ENCODE data around the gene MXI1.

The MXI1 gene

GRCh38 chr10:110279407-110279986 lies 72.1 kb downstream of the MXI1 start:
- Histone ChIP-seq H3K27me3 (ENCODE audit: low read depth, low read length) (no peaks in the 10 kb centered on the region), H3K36me3 (ENCODE audit: control insufficient read depth in 1 of 2, insufficient read depth in 2 of 2, low read length in 2 of 2) (peaks cover 0 to 3% of the 10 kb centered on the region in 2 donors), H3K27ac (ENCODE audit: low read length) (no peak overlapping the region), H3K9me3 (ENCODE audit: control insufficient read depth in 1 of 2, low read length in 2 of 2) (no peaks in the 10 kb centered on the region), H3K4me3 (ENCODE audit: low read depth in 1 of 2, low read length in 2 of 2) (no peak overlapping the region), H3K4me1 (ENCODE audit: control insufficient read depth in 1 of 2, insufficient read depth in 2 of 2, low read length in 2 of 2) (peaks cover 5 to 6% of the 10 kb centered on the region in 2 donors)

GRCh38 chr10:110284262-110284661 lies 76.9 kb downstream of the MXI1 start:
- H3K27ac ChIP-seq (ENCODE audit: low read length) = no peak overlapping the region
- H3K9me3 ChIP-seq (ENCODE audit: control insufficient read depth in 1 of 2, low read length in 2 of 2) = no peaks in the 10 kb centered on the region
- no peaks in the 10 kb centered on the region for H3K27me3 ChIP-seq (ENCODE audit: low read depth, low read length)
- no peak overlapping the region for H3K4me3 ChIP-seq (ENCODE audit: low read depth in 1 of 2, low read length in 2 of 2)
- H3K4me1 ChIP-seq (ENCODE audit: control insufficient read depth in 1 of 2, insufficient read depth in 2 of 2, low read length in 2 of 2) = peaks cover 0 to 2% of the 10 kb centered on the region in 2 donors
- H3K36me3 ChIP-seq (ENCODE audit: control insufficient read depth in 1 of 2, insufficient read depth in 2 of 2, low read length in 2 of 2) = peaks cover 7 to 33% of the 10 kb centered on the region in 2 donors

- Histone ChIP-seq H3K9me3 (ENCODE audit: control insufficient read depth in 1 of 2, low read length in 2 of 2) (no peaks in the 10 kb centered on the region), H3K27me3 (ENCODE audit: low read depth, low read length) (no peaks in the 10 kb centered on the region), H3K36me3 (ENCODE audit: control insufficient read depth in 1 of 2, insufficient read depth in 2 of 2, low read length in 2 of 2) (peaks cover 17 to 37% of the 10 kb centered on the region in 2 donors), H3K4me3 (ENCODE audit: low read depth in 1 of 2, low read length in 2 of 2) (no peak overlapping the region), H3K4me1 (ENCODE audit: control insufficient read depth in 1 of 2, insufficient read depth in 2 of 2, low read length in 2 of 2) (no peaks in the 10 kb centered on the region), H3K27ac (ENCODE audit: low read length) (no peak overlapping the region)
Observed at GRCh38 chr10:110285501-110285900, 78.1 kb downstream of the MXI1 start.

- Histone ChIP-seq H3K9me3 (ENCODE audit: control insufficient read depth in 1 of 2, low read length in 2 of 2) (no peaks in the 10 kb centered on the region), H3K27me3 (ENCODE audit: low read depth, low read length) (no peaks in the 10 kb centered on the region), H3K4me1 (ENCODE audit: control insufficient read depth in 1 of 2, insufficient read depth in 2 of 2, low read length in 2 of 2) (no peaks in the 10 kb centered on the region), H3K36me3 (ENCODE audit: control insufficient read depth in 1 of 2, insufficient read depth in 2 of 2, low read length in 2 of 2) (peaks cover 23 to 48% of the 10 kb centered on the region in 2 donors), H3K27ac (ENCODE audit: low read length) (no peak overlapping the region), H3K4me3 (ENCODE audit: low read depth in 1 of 2, low read length in 2 of 2) (no peak overlapping the region)
Observed at GRCh38 chr10:110286841-110287240, 79.4 kb downstream of the MXI1 start.

GRCh38 chr10:110296966-110297365 lies 89.6 kb downstream of the MXI1 start:
- Histone ChIP-seq H3K4me3 (ENCODE audit: low read depth in 1 of 2, low read length in 2 of 2) (no peak overlapping the region), H3K4me1 (ENCODE audit: control insufficient read depth in 1 of 2, insufficient read depth in 2 of 2, low read length in 2 of 2) (peaks cover 0 to 24% of the 10 kb centered on the region in 2 donors), H3K27ac (ENCODE audit: low read length) (no peak overlapping the region), H3K9me3 (ENCODE audit: control insufficient read depth in 1 of 2, low read length in 2 of 2) (no peaks in the 10 kb centered on the region), H3K36me3 (ENCODE audit: control insufficient read depth in 1 of 2, insufficient read depth in 2 of 2, low read length in 2 of 2) (peaks cover 62 to 78% of the 10 kb centered on the region in 2 donors), H3K27me3 (ENCODE audit: low read depth, low read length) (no peaks in the 10 kb centered on the region)

- Histone ChIP-seq H3K36me3 (ENCODE audit: control insufficient read depth in 1 of 2, insufficient read depth in 2 of 2, low read length in 2 of 2) (peaks cover 40 to 62% of the 10 kb centered on the region in 2 donors), H3K9me3 (ENCODE audit: control insufficient read depth in 1 of 2, low read length in 2 of 2) (no peaks in the 10 kb centered on the region), H3K4me3 (ENCODE audit: low read depth in 1 of 2, low read length in 2 of 2) (no peak overlapping the region), H3K27ac (ENCODE audit: low read length) (no peak overlapping the region), H3K27me3 (ENCODE audit: low read depth, low read length) (no peaks in the 10 kb centered on the region), H3K4me1 (ENCODE audit: control insufficient read depth in 1 of 2, insufficient read depth in 2 of 2, low read length in 2 of 2) (peaks cover 10 to 38% of the 10 kb centered on the region in 2 donors)
Observed at GRCh38 chr10:110300486-110300986, 93.1 kb downstream of the MXI1 start.

- Histone ChIP-seq H3K9me3 (ENCODE audit: control insufficient read depth in 1 of 2, low read length in 2 of 2) (no peaks in the 10 kb centered on the region), H3K36me3 (ENCODE audit: control insufficient read depth in 1 of 2, insufficient read depth in 2 of 2, low read length in 2 of 2) (peaks cover 14 to 40% of the 10 kb centered on the region in 2 donors), H3K4me1 (ENCODE audit: control insufficient read depth in 1 of 2, insufficient read depth in 2 of 2, low read length in 2 of 2) (peaks cover 10 to 38% of the 10 kb centered on the region in 2 donors), H3K27me3 (ENCODE audit: low read depth, low read length) (no peaks in the 10 kb centered on the region), H3K27ac (ENCODE audit: low read length) (peak overlapping the region; percentile 87), H3K4me3 (ENCODE audit: low read depth in 1 of 2, low read length in 2 of 2) (peak overlapping the region; percentile 89 to 93)
Observed at GRCh38 chr10:110303681-110304080, 96.3 kb downstream of the MXI1 start.

GRCh38 chr10:110304394-110304779 lies 97.0 kb downstream of the MXI1 start:
- H3K9me3 ChIP-seq (ENCODE audit: control insufficient read depth in 1 of 2, low read length in 2 of 2) = no peaks in the 10 kb centered on the region
- H3K27me3 ChIP-seq (ENCODE audit: low read depth, low read length) = no peaks in the 10 kb centered on the region
- peaks cover 10 to 38% of the 10 kb centered on the region in 2 donors for H3K4me1 ChIP-seq (ENCODE audit: control insufficient read depth in 1 of 2, insufficient read depth in 2 of 2, low read length in 2 of 2)
- H3K4me3 ChIP-seq (ENCODE audit: low read depth in 1 of 2, low read length in 2 of 2) = peak overlapping the region; percentile 89 to 93
- H3K36me3 ChIP-seq (ENCODE audit: control insufficient read depth in 1 of 2, insufficient read depth in 2 of 2, low read length in 2 of 2) = peaks cover 7 to 33% of the 10 kb centered on the region in 2 donors
- H3K27ac ChIP-seq (ENCODE audit: low read length) = peak overlapping the region; percentile 87

- H3K27ac ChIP-seq (ENCODE audit: low read length) = peak within 1 kb of the TSS; percentile 87
- H3K27me3 ChIP-seq (ENCODE audit: low read depth, low read length) = no peaks in the 10 kb centered on the region
- peaks cover 6 to 29% of the 10 kb centered on the region in 2 donors for H3K36me3 ChIP-seq (ENCODE audit: control insufficient read depth in 1 of 2, insufficient read depth in 2 of 2, low read length in 2 of 2)
- peaks cover 10 to 38% of the 10 kb centered on the region in 2 donors for H3K4me1 ChIP-seq (ENCODE audit: control insufficient read depth in 1 of 2, insufficient read depth in 2 of 2, low read length in 2 of 2)
- no peaks in the 10 kb centered on the region for H3K9me3 ChIP-seq (ENCODE audit: control insufficient read depth in 1 of 2, low read length in 2 of 2)
- peak within 1 kb of the TSS; percentile 89 to 93 for H3K4me3 ChIP-seq (ENCODE audit: low read depth in 1 of 2, low read length in 2 of 2)
Observed at GRCh38 chr10:110304780-110305421, 97.5 kb downstream of the MXI1 start, which contains the start of gene SMNDC1. Gene SMNDC1, minus strand, starts transcription at chr10:110304920. Its CDS starts 1,333 bp downstream, at chr10:110303587.

GRCh38 chr10:110305767-110306451 lies 98.5 kb downstream of the MXI1 start:
- H3K4me3 ChIP-seq (ENCODE audit: low read depth in 1 of 2, low read length in 2 of 2) = no peak overlapping the region
- peaks cover 6 to 19% of the 10 kb centered on the region in 2 donors for H3K36me3 ChIP-seq (ENCODE audit: control insufficient read depth in 1 of 2, insufficient read depth in 2 of 2, low read length in 2 of 2)
- no peak overlapping the region for H3K27ac ChIP-seq (ENCODE audit: low read length)
- peaks cover 10 to 33% of the 10 kb centered on the region in 2 donors for H3K4me1 ChIP-seq (ENCODE audit: control insufficient read depth in 1 of 2, insufficient read depth in 2 of 2, low read length in 2 of 2)
- no peaks in the 10 kb centered on the region for H3K27me3 ChIP-seq (ENCODE audit: low read depth, low read length)
- H3K9me3 ChIP-seq (ENCODE audit: control insufficient read depth in 1 of 2, low read length in 2 of 2) = no peaks in the 10 kb centered on the region

GRCh38 chr10:110306452-110306768 lies 99.0 kb downstream of the MXI1 start:
- Histone ChIP-seq H3K27ac (ENCODE audit: low read length) (no peak overlapping the region), H3K4me3 (ENCODE audit: low read depth in 1 of 2, low read length in 2 of 2) (no peak overlapping the region), H3K36me3 (ENCODE audit: control insufficient read depth in 1 of 2, insufficient read depth in 2 of 2, low read length in 2 of 2) (peaks cover 6 to 14% of the 10 kb centered on the region in 2 donors), H3K4me1 (ENCODE audit: control insufficient read depth in 1 of 2, insufficient read depth in 2 of 2, low read length in 2 of 2) (peaks cover 10 to 28% of the 10 kb centered on the region in 2 donors), H3K27me3 (ENCODE audit: low read depth, low read length) (no peaks in the 10 kb centered on the region), H3K9me3 (ENCODE audit: control insufficient read depth in 1 of 2, low read length in 2 of 2) (no peaks in the 10 kb centered on the region)

All from muscle layer of duodenum (tissue), 2 donors.